ENCODE data around the gene RPL15.
"Not testable (repeated sequence)": the region's sequence is repeated elsewhere in the genome, so short reads cannot be mapped to it uniquely, and the experiment has no call there.

RPL15 gene

DNA sequence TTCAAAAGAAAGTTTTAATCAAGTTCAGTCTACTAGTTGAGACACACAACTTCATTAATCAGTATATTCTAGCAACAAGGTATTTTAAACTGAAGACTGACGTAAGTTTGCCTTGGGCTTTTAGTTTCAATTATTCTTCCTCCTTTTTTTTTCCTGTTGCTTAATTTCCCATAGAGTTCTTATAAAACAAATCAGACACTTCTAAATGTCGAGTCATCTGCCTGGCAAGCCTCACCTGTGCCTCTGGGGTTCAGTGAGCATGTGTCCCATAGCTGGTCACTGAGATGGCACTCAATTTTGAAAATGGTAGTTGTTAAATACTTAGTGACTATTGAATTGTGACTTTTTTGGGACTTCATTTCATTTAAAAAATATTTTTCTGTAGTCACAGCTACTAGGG is 27.5 kb upstream of the RPL15 start:
- DNase-seq (ENCODE audit: low read depth, low spot score): no peak

GRCh38 chr3:23889950-23890349 is 27.0 kb upstream of the RPL15 start:
- DNase-seq (ENCODE audit: low read depth, low spot score): no peak

DNA sequence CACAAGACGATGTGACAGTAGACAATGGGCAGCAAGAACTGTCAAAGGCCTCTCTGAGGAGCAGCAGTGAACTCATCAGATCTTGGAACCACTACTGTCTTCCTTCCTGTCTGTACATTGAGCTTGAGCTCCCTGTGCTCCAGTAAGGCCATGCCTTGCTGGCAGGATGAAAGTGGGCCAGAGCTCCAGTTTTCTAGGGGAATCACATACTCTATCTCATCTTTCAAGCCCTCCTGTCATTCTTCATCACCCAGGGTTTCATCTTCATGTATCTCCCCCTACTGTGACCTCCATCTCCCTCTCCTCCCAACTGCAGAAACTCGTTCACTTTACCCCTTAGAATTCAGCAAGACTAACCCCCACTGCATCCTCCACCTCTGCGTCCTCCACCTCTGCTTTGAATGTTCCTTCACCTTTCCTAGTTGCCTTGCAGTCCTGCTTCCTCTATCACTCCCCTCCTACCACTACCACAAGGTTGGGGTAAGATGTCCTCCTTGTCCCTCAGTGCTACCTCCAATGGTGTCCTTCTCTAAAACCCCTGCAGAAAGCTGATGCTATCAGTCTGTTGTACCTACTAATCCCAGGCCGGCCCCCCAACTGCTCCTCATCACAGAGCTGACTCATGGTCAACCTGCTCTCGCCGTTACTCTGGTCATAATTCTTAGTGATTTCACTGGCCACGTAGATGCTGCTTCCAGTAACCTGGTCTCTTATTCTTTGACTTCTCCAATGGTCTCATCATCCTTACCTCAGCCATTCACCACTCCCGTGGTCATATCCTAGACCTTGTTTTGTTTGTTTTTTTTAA is 22.5 kb upstream of the RPL15 start:
- DNase-seq (ENCODE audit: low read depth, low spot score): no peak

GRCh38 chr3:23895181-23895580 is 21.8 kb upstream of the RPL15 start:
- DNase-seq (ENCODE audit: low read depth, low spot score): no peak

DNA sequence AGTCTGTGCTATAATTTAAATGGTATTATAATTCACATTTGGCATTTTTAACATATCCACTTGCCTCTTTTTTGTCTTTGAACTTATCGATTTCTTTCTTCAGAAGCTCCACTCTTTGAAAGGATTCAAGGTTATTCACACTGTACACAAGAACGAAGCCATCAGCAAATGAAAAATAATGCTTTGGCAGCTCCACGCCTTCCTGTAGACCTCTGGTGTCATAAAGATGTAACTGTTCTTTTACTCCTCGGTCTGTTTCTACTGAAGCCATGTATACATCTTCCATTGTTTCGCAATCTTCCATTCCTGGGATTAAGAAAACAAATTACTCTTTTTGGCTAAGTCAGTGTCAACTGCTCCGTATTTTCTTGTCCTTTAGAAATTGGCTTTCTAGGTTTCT is 16.2 kb upstream of the RPL15 start:
- no peak for DNase-seq (ENCODE audit: low read depth, low spot score)

- DNase-seq (ENCODE audit: low read depth, low spot score): no peak
Observed at GRCh38 chr3:23904545-23904944, 12.4 kb upstream of the RPL15 start.

DNA sequence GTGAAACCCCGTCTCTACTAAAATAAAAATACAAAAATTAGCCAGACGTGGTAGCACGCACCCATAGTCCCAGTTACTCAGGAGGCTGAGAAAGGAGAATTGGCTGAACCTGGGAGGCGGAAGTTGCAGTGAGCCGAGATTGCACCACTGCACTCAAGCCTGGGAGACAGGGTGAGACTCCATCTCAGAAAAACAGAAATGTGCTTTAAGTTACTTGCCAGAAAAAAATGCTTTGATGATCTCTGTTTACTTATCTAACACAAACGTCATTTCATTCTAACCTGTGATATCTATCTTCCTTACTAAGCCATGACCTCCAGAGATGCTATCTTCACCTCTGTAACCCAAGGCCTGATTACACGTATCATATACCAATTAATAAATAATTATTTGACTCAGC is 7.6 kb upstream of the RPL15 start:
- no peak for DNase-seq (ENCODE audit: low read depth, low spot score)

DNA sequence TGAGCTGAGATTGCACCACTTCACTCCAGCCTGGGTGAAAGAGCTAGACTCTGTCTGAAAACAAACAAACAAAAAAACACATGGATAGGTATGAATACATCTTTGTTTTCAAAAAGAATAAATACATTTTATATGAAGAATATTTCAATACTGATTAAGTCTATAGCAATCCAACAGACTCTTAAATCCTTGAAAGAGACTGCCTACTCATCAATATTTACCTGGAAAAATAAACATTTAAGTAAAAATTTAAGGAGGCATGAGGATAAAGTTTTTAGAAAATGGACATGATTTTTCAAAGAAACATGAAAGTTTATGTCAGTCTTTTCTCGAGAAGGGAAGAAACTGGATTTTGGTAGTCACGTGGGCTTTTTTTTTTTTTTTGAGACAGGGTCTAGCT is 5.5 kb upstream of the RPL15 start:
- no peak for DNase-seq (ENCODE audit: low read depth, low spot score)

DNA sequence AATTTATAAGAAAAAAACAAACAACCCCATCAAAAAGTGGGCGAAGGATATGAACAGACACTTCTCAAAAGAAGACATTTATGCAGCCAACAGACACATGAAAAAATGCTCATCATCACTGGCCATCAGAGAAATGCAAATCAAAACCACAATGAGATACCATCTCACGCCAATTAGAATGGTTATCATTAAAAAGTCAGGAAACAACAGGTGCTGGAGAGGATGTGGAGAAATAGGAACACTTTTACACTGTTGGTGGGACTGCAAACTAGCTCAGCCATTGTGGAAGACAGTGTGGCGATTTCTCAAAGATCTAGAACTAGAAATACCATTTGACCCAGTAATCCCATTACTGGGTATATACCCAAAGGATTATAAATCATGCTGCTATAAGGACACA is 4.6 kb upstream of the RPL15 start:
- not testable (repeated sequence) for DNase-seq (ENCODE audit: low read depth, low spot score)

- no peak for DNase-seq (ENCODE audit: low read depth, low spot score)
Observed at GRCh38 chr3:23913182-23913581, 3.8 kb upstream of the RPL15 start.

DNA sequence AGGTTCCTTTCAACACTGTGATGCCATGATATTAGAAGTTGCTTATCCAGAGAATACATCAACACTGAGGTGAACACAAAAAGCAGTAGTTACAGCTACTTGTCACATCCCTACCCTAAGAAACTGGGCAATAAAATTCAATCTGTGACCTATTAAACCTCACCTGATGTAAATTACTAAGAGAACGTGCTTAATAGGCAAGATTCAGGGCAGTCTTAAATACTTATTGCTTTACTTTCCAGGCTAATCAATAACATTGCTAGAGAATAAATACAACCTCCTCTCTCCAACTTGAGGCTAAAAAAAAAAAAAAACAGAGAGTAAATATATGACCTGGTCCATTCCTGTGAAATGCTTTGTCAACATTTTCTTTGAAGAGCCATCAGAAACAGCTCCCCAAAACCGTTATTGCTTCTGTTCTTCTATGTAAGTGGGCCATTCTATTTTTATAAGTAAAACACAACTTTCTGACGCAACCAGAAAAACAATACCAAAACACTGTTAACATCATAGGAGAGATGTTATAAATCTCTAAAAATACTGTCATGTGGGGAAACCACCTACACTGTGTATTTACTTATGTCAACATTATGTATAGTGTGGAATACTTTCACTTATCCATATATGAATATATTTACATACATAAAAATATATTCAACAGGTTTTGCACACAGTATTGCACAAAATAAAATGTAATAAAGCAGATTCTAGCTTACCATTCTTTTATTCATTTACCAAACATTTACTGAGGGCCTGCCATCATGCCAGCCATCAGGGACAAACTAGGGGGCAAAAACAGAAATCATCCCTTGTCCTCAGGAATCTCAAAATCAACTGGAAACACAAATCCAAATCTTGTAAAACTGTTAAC is 2.8 kb upstream of the RPL15 start:
- DNase-seq (ENCODE audit: low read depth, low spot score): no peak

GRCh38 chr3:23915537-23916108 is 1.3 kb upstream of the RPL15 start:
- no peak for DNase-seq (ENCODE audit: low read depth, low spot score)

DNA sequence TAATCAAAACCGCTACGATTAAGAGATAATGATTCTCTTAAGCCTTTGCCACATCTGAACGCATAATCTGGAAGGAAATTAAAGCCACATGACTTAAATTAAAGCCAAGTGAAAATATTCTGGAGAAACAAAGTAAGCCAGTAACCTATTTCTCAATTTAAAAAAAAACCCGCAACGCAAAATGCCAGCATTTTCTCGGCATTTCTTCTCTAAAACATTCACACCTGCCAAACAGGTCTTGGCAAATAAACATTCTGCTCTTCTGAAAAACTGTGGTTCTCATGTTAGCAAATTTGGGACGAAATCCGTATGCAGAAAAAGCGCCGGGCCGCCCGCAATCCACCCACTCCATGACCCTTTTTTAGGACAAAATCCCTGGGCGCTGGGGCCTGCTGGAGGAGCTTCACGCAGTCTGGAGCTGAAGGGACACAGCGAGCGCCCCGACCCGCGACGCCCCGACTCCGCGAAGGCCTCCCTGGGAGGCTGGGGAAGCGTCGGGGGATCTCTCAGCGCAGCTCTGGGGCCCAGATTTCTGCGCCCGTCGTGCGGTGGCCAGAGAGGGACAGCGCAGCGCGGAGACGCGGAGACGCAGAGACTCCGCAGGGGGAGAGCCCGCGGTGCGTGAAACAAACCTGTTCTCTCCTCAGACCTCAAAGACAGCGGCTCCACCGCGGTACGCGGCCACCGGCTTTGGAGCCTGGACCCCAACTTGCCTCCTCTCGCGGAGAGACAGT is 613 bp upstream of the RPL15 start:
- no peak for DNase-seq (ENCODE audit: low read depth, low spot score)

DNA sequence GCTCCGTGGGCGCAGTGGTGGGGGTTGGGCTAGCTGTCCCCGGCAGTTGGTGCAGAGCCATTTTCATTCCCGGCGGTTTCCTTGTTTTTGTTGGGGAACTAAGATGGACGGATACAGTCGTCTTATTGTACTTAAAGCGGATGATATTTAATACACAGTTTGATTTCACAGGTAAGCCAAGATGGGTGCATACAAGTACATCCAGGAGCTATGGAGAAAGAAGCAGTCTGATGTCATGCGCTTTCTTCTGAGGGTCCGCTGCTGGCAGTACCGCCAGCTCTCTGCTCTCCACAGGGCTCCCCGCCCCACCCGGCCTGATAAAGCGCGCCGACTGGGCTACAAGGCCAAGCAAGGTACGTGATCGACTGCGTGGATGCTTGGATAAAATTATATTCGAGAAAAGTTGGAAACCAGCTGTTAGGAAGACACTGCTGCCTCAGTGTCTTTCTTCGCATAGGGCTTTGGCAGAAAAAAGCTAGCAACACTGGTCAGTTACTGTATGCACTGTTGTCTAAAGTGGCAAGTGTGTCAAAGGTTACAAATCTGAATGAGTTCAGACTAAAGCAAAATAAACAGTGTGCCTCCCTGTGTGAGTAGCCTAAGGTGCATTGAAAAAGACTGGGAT is 859 bp downstream of the RPL15 start:
- DNase-seq (ENCODE audit: low read depth, low spot score): not testable (repeated sequence)

DNA sequence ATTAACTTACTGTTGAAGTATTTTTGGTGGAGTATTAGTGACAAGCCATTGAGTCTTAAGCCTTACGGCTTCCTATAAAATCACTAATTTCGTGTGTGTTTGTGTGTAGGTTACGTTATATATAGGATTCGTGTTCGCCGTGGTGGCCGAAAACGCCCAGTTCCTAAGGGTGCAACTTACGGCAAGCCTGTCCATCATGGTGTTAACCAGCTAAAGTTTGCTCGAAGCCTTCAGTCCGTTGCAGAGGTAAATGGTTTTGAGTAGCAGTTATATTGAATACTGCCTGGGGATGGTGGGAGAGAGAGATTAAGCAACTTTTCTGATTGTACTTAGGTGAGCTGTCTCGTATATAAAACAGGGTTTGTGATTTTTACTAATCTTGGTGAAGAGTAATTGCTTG is 1.4 kb downstream of the RPL15 start:
- not testable (repeated sequence) for DNase-seq (ENCODE audit: low read depth, low spot score)

- DNase-seq (ENCODE audit: low read depth, low spot score): no peak
Observed at GRCh38 chr3:23919628-23920027, 2.7 kb downstream of the RPL15 start.

DNA sequence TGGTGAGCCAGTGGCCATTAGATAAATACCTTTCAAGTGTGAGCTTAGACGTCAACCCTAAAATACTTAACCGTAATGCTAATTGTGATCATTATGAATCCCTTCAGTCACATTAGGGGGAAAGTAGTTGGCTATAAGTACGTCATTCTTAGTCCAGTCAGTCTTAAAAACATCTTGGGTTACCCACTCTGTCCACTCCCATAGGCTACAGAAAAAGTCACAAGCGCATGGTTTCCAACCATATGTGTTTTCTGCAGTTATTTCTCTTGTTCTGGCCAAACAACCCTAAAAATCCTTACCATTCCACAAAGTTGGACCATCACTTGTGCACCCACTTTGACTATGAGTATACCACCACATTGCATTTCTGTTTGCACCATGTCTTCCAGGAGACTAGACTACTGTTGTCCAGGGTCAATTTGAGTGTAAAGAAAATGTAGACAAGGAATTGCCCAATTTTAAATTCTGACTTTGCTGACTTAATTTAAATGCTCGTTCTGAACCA is 3.3 kb downstream of the RPL15 start:
- DNase-seq (ENCODE audit: low read depth, low spot score): no peak

- no peak for DNase-seq (ENCODE audit: low read depth, low spot score)
Observed at GRCh38 chr3:23921052-23921511, 4.2 kb downstream of the RPL15 start.

DNA sequence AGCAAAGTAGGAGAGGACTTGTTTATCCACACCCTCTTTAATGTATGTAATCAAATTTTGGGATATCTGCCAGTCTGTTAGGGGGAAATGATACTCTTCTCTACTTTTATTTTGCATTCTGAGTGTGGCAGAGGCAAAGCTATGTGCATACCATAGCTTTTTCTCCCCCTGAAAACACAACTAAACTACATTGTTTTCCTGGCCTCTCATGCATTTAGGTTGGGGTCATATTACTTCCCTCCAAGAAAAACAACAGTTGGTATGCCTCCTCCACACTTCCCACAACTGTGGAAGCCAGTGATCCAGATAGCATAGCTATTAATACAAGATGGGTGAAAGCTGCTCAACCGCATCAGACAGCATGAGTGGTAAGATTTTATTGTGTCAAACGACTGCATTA is 6.9 kb downstream of the RPL15 start:
- DNase-seq (ENCODE audit: low read depth, low spot score): no peak

GRCh38 chr3:23926246-23926645 is 9.3 kb downstream of the RPL15 start:
- DNase-seq (ENCODE audit: low read depth, low spot score): no peak

DNA sequence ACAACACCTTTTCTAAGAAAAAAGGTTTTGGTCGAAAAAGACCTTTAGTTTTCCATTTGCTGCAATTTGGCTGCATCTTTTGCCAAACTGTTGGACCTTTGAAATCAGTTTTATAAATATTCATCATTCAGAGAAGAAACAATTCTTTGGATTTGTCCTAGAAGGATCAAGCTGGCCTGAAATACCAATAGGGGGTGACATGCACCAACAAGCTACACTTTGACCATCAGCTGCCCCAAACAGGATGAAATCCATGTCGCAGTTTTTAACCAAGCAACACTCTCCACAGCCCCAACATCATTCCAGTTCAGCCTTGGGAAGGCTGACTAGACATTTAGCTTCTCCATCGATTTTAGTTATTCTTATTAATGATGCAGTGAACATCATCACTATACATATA is 9.8 kb downstream of the RPL15 start:
- DNase-seq (ENCODE audit: low read depth, low spot score): no peak

Data from activated CD4-positive, CD25-positive, alpha-beta regulatory T cell treated with anti-CD3 and anti-CD28 coated beads, Interleukin-2, amount 50 U/mL, for 16 hours (primary cell).